NCI-H2107 (cell line): ENCODE data around the gene IFT43.

Source experiments
- DNase-seq: peaks from one replicate; lab custom pipeline; 2025; lab: John Stamatoyannopoulos, UW

IFT43 gene

DNA sequence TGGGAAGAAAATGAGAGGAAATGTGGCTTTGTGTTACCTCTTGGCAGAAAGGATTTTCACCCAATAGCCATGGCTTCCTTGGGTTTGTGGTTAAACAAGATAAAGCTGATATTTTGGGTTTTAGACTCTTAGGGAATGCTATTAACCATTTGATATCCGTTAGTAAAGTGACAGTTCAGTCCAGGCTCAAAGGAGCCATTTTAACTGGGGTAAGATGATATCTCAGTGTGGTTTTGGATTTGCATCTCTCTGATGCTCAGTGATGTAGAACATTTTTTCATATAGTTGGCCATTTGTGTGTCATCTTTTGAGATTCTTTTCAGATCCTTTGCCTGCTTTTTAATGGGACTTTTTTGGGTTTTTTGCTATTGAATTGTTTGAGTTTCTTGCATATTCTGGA lies 30.1 kb downstream of the IFT43 start:
- DNase-seq = no peak

DNA sequence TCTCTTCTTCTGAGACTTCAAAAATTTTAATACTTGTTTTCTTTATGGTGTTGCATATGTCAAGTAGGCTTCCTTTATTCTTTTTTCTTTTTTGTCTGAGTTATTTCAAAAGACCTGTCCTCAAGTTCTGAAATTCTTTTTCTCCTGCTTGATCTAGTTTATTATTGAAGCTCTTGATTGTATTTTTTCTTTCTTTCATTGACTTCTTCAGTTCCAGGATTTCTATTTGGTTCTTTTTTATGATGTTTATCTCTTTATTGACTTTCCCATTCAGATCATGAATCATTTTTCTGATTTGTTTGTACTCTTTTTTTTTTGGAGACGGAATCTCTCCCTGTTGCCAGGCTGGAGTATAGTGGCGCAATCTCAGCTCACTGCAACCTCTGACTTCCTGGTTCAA lies 34.1 kb downstream of the IFT43 start:
- no peak for DNase-seq

DNA sequence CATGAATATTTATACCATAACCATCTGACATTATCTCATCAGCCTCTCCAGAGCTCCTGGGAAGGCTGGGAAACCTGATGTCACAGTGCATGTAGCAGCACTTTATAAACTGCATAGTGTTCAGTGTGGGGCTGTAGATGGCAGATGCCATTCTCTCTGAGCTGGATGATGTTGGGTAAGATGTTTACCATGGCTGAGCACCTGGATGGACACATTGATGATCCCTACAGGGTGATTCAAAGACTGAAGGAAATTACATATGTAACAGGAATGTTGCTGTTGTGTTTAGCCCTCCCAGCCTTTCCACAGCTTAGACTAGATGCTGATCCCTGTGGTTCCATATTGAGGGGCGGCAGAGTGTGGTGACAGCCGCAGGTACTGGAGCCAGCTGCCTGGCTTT lies 37.4 kb downstream of the IFT43 start:
- no peak for DNase-seq

DNA sequence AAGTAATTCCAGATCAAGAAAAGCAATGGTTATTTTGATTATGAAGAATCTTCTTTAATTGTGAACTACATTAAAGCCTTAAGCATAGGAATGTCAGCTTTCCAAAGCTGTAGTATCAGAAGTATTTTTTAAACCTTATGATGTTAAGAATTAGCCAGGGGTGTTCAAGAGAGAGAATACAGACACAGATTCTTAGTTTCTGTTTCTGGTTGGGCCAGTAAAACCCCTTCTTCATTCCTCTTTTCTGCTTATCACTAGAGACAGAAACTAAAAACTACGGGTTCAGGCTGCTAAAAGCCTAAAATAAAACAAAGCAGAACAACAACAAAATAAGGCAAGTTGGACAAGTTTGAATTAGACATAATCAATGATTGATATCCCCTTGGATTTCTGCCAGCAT lies 38.2 kb downstream of the IFT43 start:
- DNase-seq = no peak

GRCh38 chr14:76024211-76024907 lies 38.8 kb downstream of the IFT43 start:
- no peak for DNase-seq

DNA sequence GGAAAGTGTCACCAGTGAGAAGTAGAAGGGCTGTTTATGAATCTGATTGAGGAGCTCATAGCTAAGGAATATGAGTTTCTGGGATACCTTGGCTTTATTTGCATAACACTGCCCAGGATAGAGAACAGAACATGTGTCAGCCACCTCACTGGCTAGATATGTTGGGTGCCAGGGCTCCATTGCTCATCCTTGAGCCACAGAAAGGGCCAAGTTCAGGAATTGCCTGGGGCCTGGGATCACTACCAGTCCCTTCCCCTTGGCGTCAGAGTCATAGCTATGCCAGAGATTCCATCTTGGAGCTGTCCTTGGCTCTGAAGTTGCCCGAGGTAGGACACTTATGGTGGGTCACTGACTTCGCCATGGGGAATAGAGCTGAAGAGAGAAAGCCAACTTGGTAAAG lies 49.0 kb downstream of the IFT43 start:
- DNase-seq = no peak

- DNase-seq = no peak
Observed at GRCh38 chr14:76040704-76041103, 55.1 kb downstream of the IFT43 start.

- no peak for DNase-seq
Observed at GRCh38 chr14:76045773-76046172, 60.2 kb downstream of the IFT43 start.

GRCh38 chr14:76050250-76050649 lies 64.7 kb downstream of the IFT43 start:
- no peak for DNase-seq

GRCh38 chr14:76050797-76051392 lies 65.3 kb downstream of the IFT43 start:
- peak; percentile 73 for DNase-seq

GRCh38 chr14:76051717-76052465 lies 66.3 kb downstream of the IFT43 start:
- DNase-seq = no peak

DNA sequence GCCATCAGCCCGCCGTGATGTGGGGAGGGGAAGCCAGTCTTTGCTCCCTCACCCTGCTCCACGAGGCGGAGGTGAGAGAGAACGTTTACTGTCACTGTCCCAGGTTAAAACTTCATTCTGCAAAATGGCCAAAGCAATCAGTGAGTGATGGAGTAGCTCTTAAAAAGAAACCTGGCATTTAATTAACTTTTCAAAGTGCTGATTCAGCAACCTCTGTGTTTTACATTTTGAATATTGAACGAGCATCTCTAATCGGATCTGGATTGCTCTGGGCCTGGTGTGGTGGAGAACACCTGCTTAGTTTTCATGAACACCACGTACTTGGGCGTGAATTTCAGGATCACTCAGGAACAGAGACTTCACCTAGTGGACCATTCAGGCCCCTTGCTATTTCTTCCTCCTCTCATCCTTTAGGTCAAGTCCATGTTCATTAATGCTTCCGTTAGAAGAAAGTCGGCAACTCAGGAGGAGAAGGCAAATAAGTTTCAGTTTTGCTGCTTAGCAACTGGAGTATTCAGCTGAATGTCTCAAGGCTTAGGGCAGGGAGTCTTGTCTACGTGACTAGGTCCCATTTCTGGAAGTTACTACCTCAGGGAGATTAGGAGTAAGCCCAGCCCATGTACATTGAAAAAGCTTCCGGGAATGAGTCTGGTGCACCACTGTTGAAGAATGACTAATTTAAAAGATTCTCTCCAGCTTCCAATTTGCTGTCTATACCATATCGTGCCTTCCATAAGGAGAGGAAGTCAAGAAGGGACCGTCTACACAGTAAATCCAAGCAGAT lies 68.2 kb downstream of the IFT43 start:
- no peak for DNase-seq

DNA sequence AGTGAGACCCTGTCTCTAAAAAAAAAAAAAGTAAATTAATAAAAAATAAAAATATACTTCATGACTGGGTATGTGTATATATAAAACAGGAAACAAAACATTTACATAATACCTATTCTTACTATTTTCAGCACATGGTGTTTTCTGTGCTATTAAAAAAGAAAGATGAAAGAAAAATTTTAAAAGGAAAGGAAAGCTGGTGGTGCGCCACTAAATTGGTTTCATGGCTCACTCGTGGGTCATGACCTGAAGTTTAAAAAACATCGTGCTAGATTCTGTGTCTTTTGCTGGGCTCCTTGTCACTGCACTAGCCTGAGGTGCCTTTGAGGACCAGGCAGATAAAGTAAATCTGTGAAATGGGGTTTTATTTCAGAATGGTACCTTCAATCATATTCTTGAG lies 69.8 kb downstream of the IFT43 start:
- DNase-seq = no peak

DNA sequence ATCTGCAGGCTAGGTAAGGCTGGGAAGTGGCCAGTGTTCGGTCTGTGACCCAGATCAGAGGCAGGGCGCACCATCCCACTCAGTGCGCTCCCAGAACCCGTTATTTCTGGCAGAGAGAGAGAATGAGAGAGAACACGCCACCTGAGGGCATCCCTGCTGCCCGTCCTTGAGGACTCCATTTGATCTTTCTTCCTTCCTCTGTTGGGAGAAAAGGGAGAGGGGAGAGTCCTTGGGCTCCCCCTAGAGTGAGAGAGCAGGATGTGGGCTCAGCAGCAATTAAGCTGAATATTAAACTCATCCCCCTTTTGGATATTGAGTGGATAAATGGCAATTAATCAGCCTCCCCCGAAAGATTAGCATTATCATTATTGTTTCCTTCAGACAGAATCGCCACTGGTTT lies 70.6 kb downstream of the IFT43 start:
- no peak for DNase-seq

DNA sequence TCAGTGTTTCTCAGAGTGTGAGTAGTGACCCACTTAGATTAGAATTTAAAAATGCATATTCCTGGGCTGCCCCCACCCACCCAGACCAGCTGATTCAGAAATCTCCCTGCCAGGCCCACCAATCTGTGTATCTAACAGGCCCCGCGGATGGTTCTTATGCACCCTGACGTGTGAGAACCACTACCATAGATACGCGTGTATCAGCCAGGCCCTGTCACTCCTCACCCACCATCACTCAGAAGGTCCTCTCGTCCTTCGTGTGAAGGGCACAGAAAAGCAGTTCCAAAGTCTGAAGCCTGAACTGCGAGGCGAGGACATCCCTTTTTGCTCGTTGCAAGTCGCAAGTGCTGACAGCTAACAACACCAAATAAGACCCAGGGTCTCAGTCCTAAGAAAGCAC lies 72.4 kb downstream of the IFT43 start:
- DNase-seq = no peak

DNA sequence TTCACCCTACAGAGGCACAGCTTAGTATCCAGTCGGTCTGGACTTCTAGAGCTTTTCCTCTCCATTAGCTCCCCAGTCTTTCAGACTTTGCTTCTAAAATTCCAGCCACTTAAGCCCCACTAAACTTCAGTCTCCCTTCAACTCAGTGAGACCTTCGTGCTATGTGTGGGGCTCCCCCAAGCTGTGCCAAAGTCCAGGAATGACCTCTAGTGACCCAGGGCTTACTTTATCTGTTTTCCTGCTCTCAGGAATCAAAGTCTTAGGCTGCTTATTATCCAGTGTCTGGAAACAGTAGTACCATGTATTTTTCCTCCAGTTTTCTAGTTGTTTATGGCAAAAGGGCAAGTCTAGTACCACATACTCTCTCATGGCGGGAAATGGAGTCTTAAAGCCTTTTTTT lies 77.8 kb downstream of the IFT43 start:
- no peak for DNase-seq

DNA sequence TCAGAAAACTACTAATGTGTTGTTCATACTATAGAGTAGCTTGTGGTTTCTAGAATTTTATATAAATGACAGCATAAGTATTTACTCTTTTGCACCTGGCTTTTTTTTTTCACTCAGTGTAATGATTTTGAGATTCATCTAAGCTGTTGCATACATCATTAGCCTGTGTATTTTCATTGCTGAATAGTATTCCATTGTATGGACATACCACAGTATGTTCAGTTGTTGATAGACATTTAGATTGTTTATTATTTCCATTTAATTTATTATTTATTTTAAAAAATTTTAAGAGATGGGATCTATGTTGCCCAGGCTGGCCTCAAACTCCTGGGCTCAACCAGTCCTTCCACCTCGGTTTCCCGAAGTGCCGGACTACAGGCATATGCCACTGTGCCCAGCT lies 80.0 kb downstream of the IFT43 start:
- no peak for DNase-seq

- DNase-seq = no peak
Observed at GRCh38 chr14:76067536-76067935, 82.0 kb downstream of the IFT43 start.

DNA sequence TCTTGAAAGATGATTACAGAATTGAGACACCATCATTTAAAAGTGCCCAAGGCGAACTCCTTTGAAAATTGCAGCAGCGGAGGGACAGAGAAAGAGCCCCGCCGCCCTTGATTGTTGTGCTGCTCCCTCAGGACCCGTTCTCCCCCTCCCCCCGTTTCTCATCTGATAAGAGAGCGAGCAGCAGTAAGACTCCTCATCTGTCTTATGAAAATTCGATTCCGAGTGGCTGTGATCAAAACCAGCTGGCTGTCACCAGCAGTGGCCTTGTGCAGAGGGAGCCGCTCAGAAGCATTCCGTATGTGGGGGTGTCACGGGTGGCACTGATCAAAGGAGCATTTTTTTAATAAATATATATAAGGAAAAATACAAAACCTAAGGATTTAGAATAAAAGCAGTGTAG lies 88.2 kb downstream of the IFT43 start:
- no peak for DNase-seq

DNA sequence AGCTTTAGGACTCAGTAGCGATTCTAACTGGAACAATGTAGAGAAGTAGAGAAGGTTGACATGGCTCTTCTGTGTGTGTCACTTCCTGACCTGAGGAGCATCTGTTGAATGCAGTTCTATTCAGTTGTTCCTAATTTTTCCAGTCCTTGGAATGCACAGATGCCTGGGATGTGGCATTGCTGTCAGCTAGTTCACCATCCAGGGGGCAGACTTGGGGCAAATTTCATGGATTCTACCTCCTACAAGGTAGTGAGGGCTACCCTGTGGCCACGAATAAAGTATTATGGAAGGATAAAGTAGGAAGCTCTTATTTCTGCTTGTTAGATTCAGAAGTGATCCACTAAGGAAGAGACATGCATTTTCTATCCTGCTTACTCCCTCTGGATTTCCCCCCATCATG lies 91.8 kb downstream of the IFT43 start:
- no peak for DNase-seq

- no peak for DNase-seq
Observed at GRCh38 chr14:76078501-76078900, 92.9 kb downstream of the IFT43 start.

- no peak for DNase-seq
Observed at GRCh38 chr14:76080025-76080424, 94.5 kb downstream of the IFT43 start.

DNA sequence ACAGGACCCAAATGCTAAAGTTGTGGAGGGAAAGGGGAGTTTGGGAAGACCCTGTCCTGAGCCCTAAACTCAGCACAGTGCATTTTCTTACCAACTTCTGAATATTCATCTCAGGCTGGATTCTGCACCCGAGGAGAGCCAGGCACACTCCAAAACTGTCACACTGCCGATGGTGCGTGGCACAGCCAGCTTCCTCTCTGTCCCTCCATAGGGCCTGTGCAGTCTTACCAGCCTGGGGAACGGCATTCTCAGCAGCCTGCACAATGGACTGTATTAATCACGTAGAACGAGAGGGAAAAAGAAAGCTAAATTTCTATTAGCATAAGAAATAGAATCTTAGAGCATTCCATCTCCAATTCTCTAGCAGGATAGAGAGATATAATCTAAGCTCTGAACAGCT lies 94.9 kb downstream of the IFT43 start:
- DNase-seq = no peak
